Ureter (tissue), 1 donor: ENCODE results near the gene CORO2B. TPM values are rescaled to one million over a fixed set of nuclear protein-coding genes. Genes with fewer than 3 reads are reported as not detected.
A peak's percentile ranks its signal among the peaks of the same experiment; 100 is the strongest.
"Not testable (repeated sequence)": the region's sequence is repeated elsewhere in the genome, so short reads cannot be mapped to it uniquely, and the experiment has no call there.

ENCODE experiments used
- DNase-seq: peaks from one replicate; pipeline ENCODE4 v3.0.0-alpha.2; 2020; ENCODE audit warnings: low spot score
- total RNA-seq: library from RNA; stranded (reverse); gene quantifications from one replicate; pipeline ENCODE4 v1.2.4, GENCODE V29; 2023
- donor health status: DM: yes; HTN: yes; CAD: no.

CORO2B gene
- total RNA-seq, 1 donor from 2014 or later = 5.4 TPM

GRCh38 chr15:68726246-68726645, 147.5 kb downstream of the CORO2B start:
- DNase-seq = no peak

- peak; percentile 50 for DNase-seq
Observed at GRCh38 chr15:68729789-68730411, 151.1 kb downstream of the CORO2B start.

DNA sequence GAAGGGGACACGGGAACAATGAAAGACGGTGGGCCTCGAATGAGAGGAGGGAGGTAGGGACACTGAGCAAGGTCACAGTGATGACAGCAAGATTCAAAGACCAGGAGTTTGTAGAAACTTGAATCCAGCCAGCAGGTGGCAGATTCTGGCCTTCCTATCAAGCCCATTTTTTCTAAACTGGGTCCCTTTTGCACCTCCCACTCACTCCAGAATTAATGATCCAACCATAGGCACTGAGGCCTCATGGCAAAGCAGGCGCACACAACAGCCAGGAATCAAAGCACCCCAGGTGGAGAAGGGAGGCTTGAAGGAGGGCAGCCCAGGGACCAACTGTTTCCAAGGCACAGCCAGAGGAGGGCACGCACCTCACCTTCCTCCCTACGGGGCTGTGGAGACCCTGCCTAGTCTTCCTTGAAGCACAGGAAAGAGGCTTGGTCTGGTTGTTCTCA, 151.7 kb downstream of the CORO2B start:
- peak; percentile 54 for DNase-seq

DNA sequence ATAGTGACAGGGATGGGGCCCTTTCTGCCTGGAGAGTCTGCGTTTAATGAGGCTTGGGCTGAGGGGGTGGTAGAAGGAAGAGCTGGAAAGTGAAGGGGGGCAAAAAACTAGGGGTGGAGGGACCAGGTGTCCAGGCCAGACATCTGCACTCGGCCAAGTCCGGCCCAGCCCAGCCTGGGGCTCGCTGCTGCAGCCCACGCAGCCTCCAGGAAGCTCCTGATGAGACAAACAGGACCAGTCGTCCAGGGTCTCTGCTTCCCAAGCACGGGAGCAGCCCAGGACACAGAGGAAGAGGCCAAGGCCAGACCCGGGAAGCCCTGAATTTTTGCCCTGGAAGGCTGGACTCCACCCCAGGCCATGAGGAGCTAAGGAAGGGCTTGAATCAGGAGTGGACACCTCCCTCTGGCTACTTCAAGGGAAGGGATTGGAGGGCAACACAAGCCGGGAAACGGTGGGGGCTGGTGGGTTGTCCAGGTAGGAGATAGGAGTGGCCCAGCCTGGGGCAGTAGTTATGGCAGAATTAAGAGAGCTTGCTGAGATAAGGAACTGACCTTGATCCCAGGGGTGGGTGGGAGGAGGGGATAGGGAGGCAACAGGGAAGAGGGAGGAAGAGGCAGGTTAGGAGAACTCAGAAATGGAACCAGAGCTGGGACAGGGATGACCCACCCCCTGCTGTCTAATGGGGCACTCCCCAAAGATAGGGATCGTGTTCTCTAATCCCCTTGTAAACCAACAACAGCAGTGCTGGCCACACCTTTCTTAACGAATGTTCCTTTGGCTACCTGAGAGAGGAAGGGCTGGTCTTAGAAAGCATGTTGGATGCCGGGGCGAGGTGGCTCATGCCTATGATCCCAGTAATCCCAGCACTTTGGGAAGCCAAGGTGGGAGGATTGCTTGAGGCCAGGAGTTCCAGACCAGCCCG, 152.4 kb downstream of the CORO2B start:
- no peak for DNase-seq

- DNase-seq = no peak
Observed at GRCh38 chr15:68732451-68732850, 153.7 kb downstream of the CORO2B start.

DNA sequence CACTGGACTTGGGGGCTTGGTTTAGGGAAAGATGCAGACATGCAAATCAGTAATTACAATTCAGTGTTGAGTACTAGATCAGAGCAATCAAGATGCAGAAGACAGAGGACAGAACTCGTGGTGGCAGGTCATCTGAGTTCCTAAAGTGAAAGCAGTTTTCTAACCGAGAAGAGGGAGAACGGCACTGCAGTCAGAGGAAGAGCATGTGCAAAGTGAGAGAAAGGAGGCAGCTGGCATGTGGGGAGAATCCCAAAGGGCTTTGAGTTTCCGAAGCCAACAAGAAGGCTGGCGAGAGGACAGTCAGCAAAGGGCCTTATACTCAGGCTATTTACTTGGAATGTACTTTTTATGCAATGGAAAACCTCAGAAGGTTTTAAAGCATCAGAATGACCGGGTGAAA, 154.9 kb downstream of the CORO2B start:
- DNase-seq = no peak

- DNase-seq = no peak
Observed at GRCh38 chr15:68734352-68734751, 155.6 kb downstream of the CORO2B start.

GRCh38 chr15:68734881-68735280, 156.1 kb downstream of the CORO2B start:
- no peak for DNase-seq

GRCh38 chr15:68735610-68736009, 156.8 kb downstream of the CORO2B start:
- DNase-seq = no peak

DNA sequence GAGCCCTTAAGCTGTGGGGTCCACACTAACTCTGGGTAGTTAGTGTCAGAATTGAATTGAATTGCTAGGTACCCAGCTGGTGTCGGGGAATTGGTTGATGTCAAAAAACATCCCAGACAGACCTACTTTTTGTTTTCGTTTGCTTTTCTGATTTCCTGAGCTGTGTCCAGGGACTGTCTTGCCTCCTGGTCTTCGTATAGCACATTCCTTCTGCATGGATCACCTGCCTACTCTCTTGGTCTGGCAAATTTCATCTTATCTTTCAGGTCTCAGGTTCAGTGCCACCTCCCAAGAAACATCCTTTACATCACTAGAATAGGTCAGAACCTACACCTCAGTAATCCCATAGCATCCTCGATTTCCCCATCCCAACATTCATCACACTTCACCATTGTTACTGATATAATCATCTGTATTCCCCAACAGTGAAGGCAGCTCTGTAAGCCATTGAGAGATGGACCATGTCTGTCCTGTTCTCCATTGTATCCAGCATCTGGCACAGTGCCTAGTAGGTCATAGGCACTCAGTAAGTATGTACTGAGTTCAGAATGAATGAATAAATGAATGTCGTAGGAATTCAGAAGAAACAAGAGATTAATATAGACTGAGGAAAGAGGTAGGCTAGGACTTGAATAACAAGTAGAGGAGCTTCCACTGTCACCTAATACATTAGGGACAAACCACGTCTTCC, 160.7 kb downstream of the CORO2B start:
- DNase-seq = no peak

GRCh38 chr15:68743256-68743655, 164.5 kb downstream of the CORO2B start:
- no peak for DNase-seq

DNA sequence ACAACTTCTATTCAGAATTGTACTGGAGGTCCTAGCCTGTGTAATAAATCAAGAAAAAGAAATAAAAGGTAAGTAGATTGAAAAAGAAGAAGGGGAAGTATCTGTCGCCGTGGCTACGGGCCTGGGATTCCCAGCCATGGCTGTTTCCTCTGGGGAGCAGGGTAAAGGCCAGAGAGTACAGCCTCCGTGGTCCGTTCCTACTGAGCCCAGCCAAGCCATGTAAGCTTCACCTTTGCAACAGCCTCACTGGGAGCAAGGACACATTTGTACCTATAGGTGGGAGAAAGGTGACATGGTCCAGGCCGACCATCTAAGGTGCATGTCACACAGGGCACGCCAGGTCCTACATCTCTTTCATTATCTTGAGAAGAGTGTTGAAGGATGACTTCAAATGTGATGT, 170.6 kb downstream of the CORO2B start:
- no peak for DNase-seq

DNA sequence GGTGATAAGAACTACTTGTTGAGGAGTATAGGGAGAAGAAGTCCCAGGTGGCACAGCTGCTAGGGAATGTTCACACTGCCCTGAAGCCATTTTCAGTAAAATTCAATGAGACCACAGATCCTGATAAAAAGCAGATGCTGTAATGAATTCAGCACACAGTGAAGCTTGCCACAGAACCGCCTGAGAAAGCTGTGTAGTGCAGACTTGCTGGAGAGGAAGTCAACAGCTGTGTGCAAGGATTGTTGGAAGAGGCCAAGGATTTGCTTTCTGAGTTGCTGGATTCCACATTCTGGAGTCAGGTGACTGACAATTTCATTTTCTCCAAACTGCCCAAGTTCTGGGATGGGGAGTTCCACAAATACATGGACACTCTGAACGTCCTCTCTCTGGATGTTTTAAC, 171.0 kb downstream of the CORO2B start:
- DNase-seq = no peak

- DNase-seq = no peak
Observed at GRCh38 chr15:68751622-68752021, 172.8 kb downstream of the CORO2B start.

DNA sequence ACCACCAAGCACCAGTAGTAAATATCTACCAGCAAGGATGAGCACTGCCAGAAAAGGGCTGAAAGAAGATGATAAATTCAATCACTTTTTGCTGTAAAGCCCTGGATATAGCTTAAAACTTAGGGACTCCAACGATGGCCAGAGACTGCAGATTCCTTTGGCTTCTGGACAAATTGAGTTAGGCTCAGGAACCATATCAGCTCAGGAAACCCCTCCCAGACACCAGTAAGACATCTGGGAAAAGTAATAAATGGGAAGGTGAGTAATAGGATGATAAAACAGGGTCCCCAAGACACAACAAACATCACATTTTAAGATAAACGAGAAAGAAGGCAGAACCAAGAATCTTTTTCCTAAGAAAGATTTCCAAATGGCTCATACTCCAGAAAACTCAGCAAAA, 176.9 kb downstream of the CORO2B start:
- no peak for DNase-seq

DNA sequence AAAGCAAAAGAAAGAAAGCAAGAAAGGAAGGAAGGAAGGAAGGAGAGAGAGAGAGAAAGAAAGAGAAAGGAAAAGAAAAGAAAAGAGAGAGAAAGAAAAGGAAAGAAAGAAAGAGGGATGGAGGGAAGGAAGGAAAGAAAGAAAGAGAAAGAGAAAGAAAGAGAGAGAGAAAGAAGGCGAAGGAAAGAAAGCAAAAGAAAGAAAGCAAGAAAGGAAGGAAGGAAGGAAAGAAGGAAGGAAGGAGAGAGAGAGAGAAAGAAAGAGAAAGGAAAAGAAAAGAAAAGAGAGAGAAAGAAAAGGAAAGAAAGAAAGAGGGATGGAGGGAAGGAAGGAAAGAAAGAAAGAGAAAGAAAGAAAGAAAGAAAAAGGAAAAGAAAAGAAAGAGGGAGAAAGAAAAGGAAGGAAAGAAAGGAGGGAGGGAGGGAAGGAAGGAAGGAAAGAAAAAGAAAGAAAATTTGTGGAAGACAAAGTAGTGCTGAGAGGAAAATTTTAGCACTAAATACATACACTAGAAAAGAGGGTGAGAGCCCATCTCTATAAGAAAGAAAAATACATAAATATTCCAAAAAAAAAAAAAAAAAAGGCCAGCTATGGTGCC, 181.3 kb downstream of the CORO2B start:
- not testable (repeated sequence) for DNase-seq

GRCh38 chr15:68763063-68763462, 184.3 kb downstream of the CORO2B start:
- DNase-seq = no peak

DNA sequence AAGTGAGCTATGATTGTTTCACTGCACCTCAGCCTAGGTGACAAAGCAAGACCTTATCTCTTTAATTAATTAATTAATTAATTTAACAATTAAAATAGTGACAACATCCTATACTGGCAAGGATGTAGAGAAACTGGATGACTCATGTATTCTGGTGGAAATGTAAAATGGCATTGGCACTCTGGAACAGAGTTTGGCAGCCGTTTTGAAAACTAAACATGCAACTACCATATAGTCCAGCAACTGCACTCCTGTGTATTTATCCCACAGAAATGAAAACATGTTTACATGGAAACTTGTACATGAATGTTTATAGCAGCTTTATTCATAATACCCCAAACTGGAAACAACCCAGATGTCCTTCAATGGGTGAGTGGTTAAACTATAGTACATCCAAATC, 185.3 kb downstream of the CORO2B start:
- no peak for DNase-seq

- no peak for DNase-seq
Observed at GRCh38 chr15:68765602-68766368, 187.0 kb downstream of the CORO2B start.

GRCh38 chr15:68767833-68768232, 189.0 kb downstream of the CORO2B start:
- no peak for DNase-seq

- DNase-seq = no peak
Observed at GRCh38 chr15:68768321-68768720, 189.5 kb downstream of the CORO2B start.
